Ascending aorta (tissue), 2 donors: ENCODE data around the gene ACOT8. TPM values are rescaled to one million over a fixed set of nuclear protein-coding genes. Genes with fewer than 3 reads are reported as not detected.

ENCODE experiments used
- DNase-seq, 2 donors: peaks; one replicate each; pipeline ENCODE4 v3.0.0-alpha.2; 2019; ENCODE audit warnings: low spot score in 2 of 2
- H3K27ac ChIP-seq, 2 donors: fragments of 200-600 bp; sonication (generic); one replicate each; pipeline ENCODE4 v1.5.1; 2016 to 2017; ENCODE audit warnings: mild to moderate bottlenecking in 1 of 2
- H3K27me3 ChIP-seq: fragments of 200-600 bp; sonication (generic); one replicate; pipeline ENCODE4 v1.5.1; 2017
- H3K36me3 ChIP-seq, 2 donors: fragments of 200-600 bp; sonication (generic); one replicate each; pipeline ENCODE4 v1.5.1; 2016
- H3K4me1 ChIP-seq, 2 donors: fragments of 200-600 bp; sonication (generic); one replicate each; pipeline ENCODE4 v1.5.1; 2016 to 2017; ENCODE audit warnings: mild to moderate bottlenecking in 1 of 2
- H3K4me3 ChIP-seq, 2 donors: fragments of 200-600 bp; sonication (generic); one replicate each; pipeline ENCODE4 v1.5.1; 2016 to 2017; ENCODE audit warnings: mild to moderate bottlenecking in 1 of 2
- H3K9me3 ChIP-seq, 2 donors: fragments of 200-600 bp; sonication (generic); one replicate each; pipeline ENCODE4 v1.5.1; 2016
- intact Hi-C: fragments of 100-400 bp; cut with DNase I; formaldehyde crosslinking; loops from one replicate; pipeline ENCODE4 v1.15.1; 2023
- total RNA-seq: library from RNA; depleted of rRNA; stranded (reverse); fragments of >200 nt; gene quantifications from one replicate; pipeline ENCODE4 v1.1.0, GENCODE V29; 2016
- TF ChIP-seq, protein P1 (sequence below), 3 experiments: fragments of 200-600 bp in 2 of 3; fragments of 450-650 bp in 1 of 3; sonication (generic) in 2 of 3; IDR thresholded peaks; one replicate each; pipeline ENCODE4 v1.5.1; 2016 to 2019; ENCODE audit warnings: antibody characterized with exemption in 3 of 3, mild to moderate bottlenecking in 1 of 3, moderate library complexity in 1 of 3

The ACOT8 gene
- total RNA-seq, 1 donor from 2014 or later, result 34.4 TPM

GRCh38 chr20:45890077-45890984 is 33.1 kb upstream of the ACOT8 start:
- Histone ChIP-seq H3K9me3 (no peaks in the 10 kb centered on the region), H3K36me3 (peaks cover 12 to 38% of the 10 kb centered on the region in 2 donors), H3K4me3 (peak overlapping the region; percentile 71 to 87), H3K27ac (peak overlapping the region; percentile 68 to 71), H3K4me1 (peaks cover 8 to 12% of the 10 kb centered on the region in 2 donors), H3K27me3 (no peaks in the 10 kb centered on the region)
- TF ChIP-seq, protein P1, sequence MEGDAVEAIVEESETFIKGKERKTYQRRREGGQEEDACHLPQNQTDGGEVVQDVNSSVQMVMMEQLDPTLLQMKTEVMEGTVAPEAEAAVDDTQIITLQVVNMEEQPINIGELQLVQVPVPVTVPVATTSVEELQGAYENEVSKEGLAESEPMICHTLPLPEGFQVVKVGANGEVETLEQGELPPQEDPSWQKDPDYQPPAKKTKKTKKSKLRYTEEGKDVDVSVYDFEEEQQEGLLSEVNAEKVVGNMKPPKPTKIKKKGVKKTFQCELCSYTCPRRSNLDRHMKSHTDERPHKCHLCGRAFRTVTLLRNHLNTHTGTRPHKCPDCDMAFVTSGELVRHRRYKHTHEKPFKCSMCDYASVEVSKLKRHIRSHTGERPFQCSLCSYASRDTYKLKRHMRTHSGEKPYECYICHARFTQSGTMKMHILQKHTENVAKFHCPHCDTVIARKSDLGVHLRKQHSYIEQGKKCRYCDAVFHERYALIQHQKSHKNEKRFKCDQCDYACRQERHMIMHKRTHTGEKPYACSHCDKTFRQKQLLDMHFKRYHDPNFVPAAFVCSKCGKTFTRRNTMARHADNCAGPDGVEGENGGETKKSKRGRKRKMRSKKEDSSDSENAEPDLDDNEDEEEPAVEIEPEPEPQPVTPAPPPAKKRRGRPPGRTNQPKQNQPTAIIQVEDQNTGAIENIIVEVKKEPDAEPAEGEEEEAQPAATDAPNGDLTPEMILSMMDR (IDR thresholded peaks at IDR 0.05), result peak; percentile 35 to 76 (median 55)
- DNase-seq, result peak in 1 of 2 donors; percentile 89
- intact Hi-C loops, result loop anchor here (2.0 kb wide), 2 partner anchors 34 to 56 kb away; partner anchors contain the start of genes ACOT8 and ZSWIM3

DNA sequence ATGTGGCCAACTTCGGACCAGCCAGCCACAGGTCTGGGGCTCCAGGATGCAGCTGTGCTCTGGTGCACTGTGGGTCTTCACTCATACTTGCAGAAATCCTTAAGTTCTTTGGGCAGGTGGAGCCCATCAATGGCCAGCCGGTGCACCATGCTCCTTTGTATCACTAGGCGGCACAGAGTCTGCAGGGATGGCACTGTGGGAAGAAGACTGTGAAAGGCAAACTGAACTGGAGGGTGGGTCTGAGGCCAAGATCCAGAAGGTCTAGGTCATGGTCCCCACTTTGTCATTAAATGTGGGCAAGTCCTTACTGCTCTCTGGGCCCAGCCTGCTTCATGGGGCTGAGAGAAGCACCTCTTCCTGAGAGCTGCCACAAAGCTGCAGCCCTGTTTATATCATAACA is 31.5 kb upstream of the ACOT8 start:
- TF ChIP-seq, protein P1 (IDR thresholded peaks at IDR 0.05), result no peak
- no peaks in the 10 kb centered on the region for H3K9me3 ChIP-seq
- no peaks in the 10 kb centered on the region for H3K27me3 ChIP-seq
- peaks cover 8 to 12% of the 10 kb centered on the region in 2 donors for H3K4me1 ChIP-seq
- no peak overlapping the region for H3K27ac ChIP-seq
- H3K4me3 ChIP-seq, result no peak overlapping the region
- H3K36me3 ChIP-seq, result peaks cover 1 to 38% of the 10 kb centered on the region in 2 donors
- intact Hi-C loops, result no loop called here
- DNase-seq, result no peak

DNA sequence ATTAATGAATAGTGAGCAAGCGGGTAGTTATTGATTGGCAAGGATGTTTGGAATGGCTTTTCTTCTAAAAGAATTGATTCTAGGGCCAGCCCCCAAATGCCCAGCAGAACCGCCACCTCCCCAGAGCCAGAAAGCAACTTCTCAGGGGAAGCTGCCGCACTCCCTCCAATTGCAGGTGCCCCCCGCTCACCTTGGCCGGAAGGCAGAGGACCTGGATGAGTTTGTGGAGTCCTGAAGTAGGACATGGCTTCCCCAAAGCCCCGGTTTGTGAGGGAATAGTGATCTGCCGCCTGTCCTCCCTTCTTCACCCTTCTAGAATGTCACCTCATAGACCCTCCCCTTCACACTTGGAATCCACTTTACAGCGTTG is 30.1 kb upstream of the ACOT8 start, which contains the start of gene SPATA25:
SPATA25 (minus strand) TSS at position 277 of the 370 bp plus-strand sequence; CDS start at position 245, 32 bp downstream.
- DNase-seq, result no peak
- Histone ChIP-seq H3K27me3 (no peaks in the 10 kb centered on the region), H3K27ac (no peak within 1 kb of the TSS), H3K4me1 (peaks cover 8 to 12% of the 10 kb centered on the region in 2 donors), H3K4me3 (no peak within 1 kb of the TSS), H3K36me3 (peaks cover 13 to 44% of the 10 kb centered on the region in 2 donors), H3K9me3 (no peaks in the 10 kb centered on the region)
- intact Hi-C loops, result no loop called here
- TF ChIP-seq, protein P1 (IDR thresholded peaks at IDR 0.05), result no peak

GRCh38 chr20:45886590-45887345 is 29.6 kb upstream of the ACOT8 start:
- H3K4me3 ChIP-seq, result no peak overlapping the region
- H3K27me3 ChIP-seq, result no peaks in the 10 kb centered on the region
- H3K36me3 ChIP-seq, result peaks cover 13 to 44% of the 10 kb centered on the region in 2 donors
- intact Hi-C loops, result no loop called here
- H3K9me3 ChIP-seq, result no peaks in the 10 kb centered on the region
- peaks cover 6 to 9% of the 10 kb centered on the region in 2 donors for H3K4me1 ChIP-seq
- DNase-seq, result no peak
- TF ChIP-seq, protein P1 (IDR thresholded peaks at IDR 0.05), result no peak
- no peak overlapping the region for H3K27ac ChIP-seq

- TF ChIP-seq, protein P1 (IDR thresholded peaks at IDR 0.05), result no peak
- H3K27ac ChIP-seq, result no peak overlapping the region
- H3K27me3 ChIP-seq, result no peaks in the 10 kb centered on the region
- H3K4me3 ChIP-seq, result no peak overlapping the region
- H3K36me3 ChIP-seq, result peaks cover 14 to 52% of the 10 kb centered on the region in 2 donors
- peaks cover 0 to 14% of the 10 kb centered on the region in 2 donors for H3K4me1 ChIP-seq
- intact Hi-C loops, result loop anchor here (5.0 kb wide), 1 partner anchor 71 kb away; the partner anchor contains the start of gene UBE2C
- H3K9me3 ChIP-seq, result no peaks in the 10 kb centered on the region
- DNase-seq, result no peak
Measured at GRCh38 chr20:45883100-45883469, 25.9 kb upstream of the ACOT8 start.
